Suprapubic skin (tissue), 4 donors: ENCODE results near the gene UBTD1. TPM values are rescaled to one million over a fixed set of nuclear protein-coding genes. Genes with fewer than 3 reads are reported as not detected.

ENCODE experiments used
- DNase-seq, 2 donors: peaks; one replicate each; pipeline ENCODE4 v3.0.0-alpha.2; 2019; ENCODE audit warnings: low spot score in 2 of 2
- H3K27ac ChIP-seq: fragments of 200-600 bp; sonication (generic); one replicate; pipeline ENCODE4 v1.5.1; 2019
- H3K27me3 ChIP-seq: fragments of 200-600 bp; sonication (generic); one replicate; pipeline ENCODE4 v1.5.1; 2019
- H3K36me3 ChIP-seq: fragments of 200-600 bp; sonication (generic); one replicate; pipeline ENCODE4 v1.5.1; 2019
- H3K4me1 ChIP-seq: fragments of 200-600 bp; sonication (generic); one replicate; pipeline ENCODE4 v1.5.1; 2019
- H3K4me3 ChIP-seq: fragments of 200-600 bp; sonication (generic); one replicate; pipeline ENCODE4 v1.5.1; 2019; ENCODE audit warnings: mild to moderate bottlenecking
- H3K9me3 ChIP-seq: fragments of 200-600 bp; sonication (generic); one replicate; pipeline ENCODE4 v1.5.1; 2019
- EP300 ChIP-seq: sonication (generic); formaldehyde crosslinking; IDR thresholded peaks from one replicate; pipeline ENCODE4 v1.6.1; 2017; ENCODE audit warnings: antibody characterized with exemption
- POLR2A ChIP-seq, 2 donors: fragments of 450-650 bp; IDR thresholded peaks; one replicate each; pipeline ENCODE4 v1.6.1; 2017; ENCODE audit warnings: antibody characterized with exemption in 2 of 2, mild to moderate bottlenecking in 2 of 2, moderate library complexity in 2 of 2
- POLR2AphosphoS5 ChIP-seq, 3 donors: sonication (generic); formaldehyde crosslinking; IDR thresholded peaks; one replicate each; pipeline ENCODE4 v1.6.1; 2017; ENCODE audit warnings: antibody characterized with exemption in 3 of 3
- WGBS: methylation state at CpG from one replicate; pipeline ENCODE4 v1.1.5; 2018; 5-methylcytosine and 5-hydroxymethylcytosine counted together
- total RNA-seq, 4 donors: library from RNA; depleted of rRNA; stranded (reverse); fragments of >200 nt; gene quantifications; one replicate each; pipeline ENCODE4 v1.1.0, GENCODE V29; 2016
- TF ChIP-seq, protein P1 (sequence below), 2 donors: fragments of 200-600 bp in 1 of 2; fragments of 450-650 bp in 1 of 2; sonication (generic) in 1 of 2; IDR thresholded peaks; one replicate each; pipeline ENCODE4 v1.5.1; 2016 to 2019; ENCODE audit warnings: antibody characterized with exemption in 2 of 2, mild to moderate bottlenecking in 1 of 2, moderate library complexity in 1 of 2

Gene UBTD1, protein sequence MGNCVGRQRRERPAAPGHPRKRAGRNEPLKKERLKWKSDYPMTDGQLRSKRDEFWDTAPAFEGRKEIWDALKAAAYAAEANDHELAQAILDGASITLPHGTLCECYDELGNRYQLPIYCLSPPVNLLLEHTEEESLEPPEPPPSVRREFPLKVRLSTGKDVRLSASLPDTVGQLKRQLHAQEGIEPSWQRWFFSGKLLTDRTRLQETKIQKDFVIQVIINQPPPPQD
- total RNA-seq, result 10 to 100 TPM; 15.2 to 50.8 (median 36.4) TPM

GRCh38 chr10:97498841-97499560 lies at the start of gene UBTD1:
Gene UBTD1, plus strand, starts transcription at chr10:97498924. Its CDS starts 280 bp downstream, at chr10:97499204.
- peak within 1 kb of the TSS; percentile 81 for H3K4me3 ChIP-seq
- H3K36me3 ChIP-seq, result no peaks in the 10 kb centered on the region
- TF ChIP-seq POLR2AphosphoS5 (IDR thresholded peaks at IDR 0.05) (no peak), EP300 (no peak), POLR2A (IDR thresholded peaks at IDR 0.05) (peak in 1 of 2 donors; percentile 8)
- TF ChIP-seq, protein P1, sequence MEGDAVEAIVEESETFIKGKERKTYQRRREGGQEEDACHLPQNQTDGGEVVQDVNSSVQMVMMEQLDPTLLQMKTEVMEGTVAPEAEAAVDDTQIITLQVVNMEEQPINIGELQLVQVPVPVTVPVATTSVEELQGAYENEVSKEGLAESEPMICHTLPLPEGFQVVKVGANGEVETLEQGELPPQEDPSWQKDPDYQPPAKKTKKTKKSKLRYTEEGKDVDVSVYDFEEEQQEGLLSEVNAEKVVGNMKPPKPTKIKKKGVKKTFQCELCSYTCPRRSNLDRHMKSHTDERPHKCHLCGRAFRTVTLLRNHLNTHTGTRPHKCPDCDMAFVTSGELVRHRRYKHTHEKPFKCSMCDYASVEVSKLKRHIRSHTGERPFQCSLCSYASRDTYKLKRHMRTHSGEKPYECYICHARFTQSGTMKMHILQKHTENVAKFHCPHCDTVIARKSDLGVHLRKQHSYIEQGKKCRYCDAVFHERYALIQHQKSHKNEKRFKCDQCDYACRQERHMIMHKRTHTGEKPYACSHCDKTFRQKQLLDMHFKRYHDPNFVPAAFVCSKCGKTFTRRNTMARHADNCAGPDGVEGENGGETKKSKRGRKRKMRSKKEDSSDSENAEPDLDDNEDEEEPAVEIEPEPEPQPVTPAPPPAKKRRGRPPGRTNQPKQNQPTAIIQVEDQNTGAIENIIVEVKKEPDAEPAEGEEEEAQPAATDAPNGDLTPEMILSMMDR (IDR thresholded peaks at IDR 0.05), result no peak
- peak within 1 kb of the TSS; percentile 98 for H3K27ac ChIP-seq
- peaks cover 56% of the 10 kb centered on the region for H3K4me1 ChIP-seq
- DNase-seq, result peak; percentile 85
- 0% methylated on average over 10 of the region's 66 CpGs for WGBS
- no peaks in the 10 kb centered on the region for H3K27me3 ChIP-seq
- H3K9me3 ChIP-seq, result no peaks in the 10 kb centered on the region

- 57% methylated on average over 2 of the region's 2 CpGs for WGBS
- TF ChIP-seq EP300 (no peak), POLR2AphosphoS5 (IDR thresholded peaks at IDR 0.05) (no peak), POLR2A (IDR thresholded peaks at IDR 0.05) (no peak)
- TF ChIP-seq, protein P1 (IDR thresholded peaks at IDR 0.05), result no peak
- DNase-seq, result no peak
- Histone ChIP-seq H3K27ac (no peak overlapping the region), H3K36me3 (peaks cover 30% of the 10 kb centered on the region), H3K4me1 (peaks cover 58% of the 10 kb centered on the region), H3K4me3 (no peak overlapping the region), H3K9me3 (no peaks in the 10 kb centered on the region), H3K27me3 (no peaks in the 10 kb centered on the region)
Measured at GRCh38 chr10:97450828-97451227, 47.9 kb upstream of the UBTD1 start.

- Histone ChIP-seq H3K4me3 (no peak overlapping the region), H3K36me3 (peaks cover 38% of the 10 kb centered on the region), H3K9me3 (no peaks in the 10 kb centered on the region), H3K4me1 (peaks cover 54% of the 10 kb centered on the region), H3K27ac (peak overlapping the region; percentile 17), H3K27me3 (no peaks in the 10 kb centered on the region)
- WGBS, result 92% methylated on average over 15 of the region's 17 CpGs
- TF ChIP-seq EP300 (no peak), POLR2AphosphoS5 (IDR thresholded peaks at IDR 0.05) (no peak), POLR2A (IDR thresholded peaks at IDR 0.05) (no peak)
- TF ChIP-seq, protein P1 (IDR thresholded peaks at IDR 0.05), result no peak
- no peak for DNase-seq
Measured at GRCh38 chr10:97451605-97452004, 47.1 kb upstream of the UBTD1 start.

- no peak for DNase-seq
- WGBS, result 83% methylated on average over 6 of the region's 6 CpGs
Measured at GRCh38 chr10:97452352-97452751, 46.4 kb upstream of the UBTD1 start.

More at GRCh38 chr10:97452352-97452751, 46.4 kb upstream of the UBTD1 start:
- Histone ChIP-seq H3K27ac (no peak overlapping the region), H3K9me3 (no peaks in the 10 kb centered on the region), H3K4me3 (no peak overlapping the region), H3K36me3 (peaks cover 46% of the 10 kb centered on the region), H3K4me1 (peaks cover 47% of the 10 kb centered on the region), H3K27me3 (no peaks in the 10 kb centered on the region)
- TF ChIP-seq EP300 (no peak), POLR2AphosphoS5 (IDR thresholded peaks at IDR 0.05) (no peak), POLR2A (IDR thresholded peaks at IDR 0.05) (no peak)
- TF ChIP-seq, protein P1 (IDR thresholded peaks at IDR 0.05), result no peak
